K562 (cell line): ENCODE data around the gene RTF1. TPM values are rescaled to one million over a fixed set of nuclear protein-coding genes. Genes with fewer than 3 reads are reported as not detected.

Experiments
- ATAC-seq: fragments of 200-7000 bp; cut with Tn5 transposase; 3 replicates; pipeline ENCODE4 v1.9.1; 2020; ENCODE audit warnings: moderate library complexity
- BruUV-seq: library from RNA; stranded (reverse); fragments of 400-500 nt; replicated peaks from 2 replicates; lab custom pipeline; 2021; lab: Mats Ljungman, UMichigan
- CTCF ChIA-PET: fragments of 300-600 bp; formaldehyde crosslinking; extraction: SDS; loops from one replicate; lab custom pipeline; 2021; ENCODE audit warnings: low intra/inter-chr PET ratio; lab: Yijun Ruan, JAX
- POLR2A ChIA-PET: fragments of 300-600, 350-650 bp; sonication (Branson Sonifier 250); formaldehyde crosslinking; extraction: SDS; loops from one replicate; lab custom pipeline; 2021; ENCODE audit warnings: antibody characterized with exemption, inconsistent platforms; lab: Yijun Ruan, JAX
- DNase-seq, 4 experiments: peaks; one replicate each; pipeline versions ENCODE4 v3.0.0 to v3.0.0-alpha.2; 2011 to 2018; ENCODE audit warnings: low spot score in 3 of 4, mixed read lengths in 3 of 4; ENCODE audit errors: extremely low read depth in 1 of 4
- FAIRE-seq: peaks from 2 replicates; lab custom pipeline; 2011; peaks lifted over from hg19 to GRCh38; lab: Jason Lieb, UNC
- H2AFZ ChIP-seq: 2 replicates; pipeline ENCODE4 v1.6.0; 2011; ENCODE audit warnings: low read depth, low read length, control low read depth, inconsistent platforms
- H3K27ac ChIP-seq: fragments of 200-600 bp; 3 replicates; pipeline ENCODE4 v1.8.0; 2011; ENCODE audit warnings: low read depth, mild to moderate bottlenecking, control low read depth, inconsistent platforms, low read length, moderate library complexity, mixed read lengths; ENCODE audit errors: extremely low read depth
- H3K27me3 ChIP-seq, 2 experiments: fragments of 300-600 bp in 1 of 2; 2 replicates in 1 of 2; 3 replicates in 1 of 2; pipeline versions ENCODE4 v1.6.0 to v1.8.0; 2011; ENCODE audit warnings: inconsistent platforms in 2 of 2, low read length in 2 of 2, mild to moderate bottlenecking in 1 of 2, mixed read lengths in 1 of 2, moderate library complexity in 1 of 2; ENCODE audit not compliant: control insufficient read depth in 2 of 2, insufficient read depth in 2 of 2
- H3K36me3 ChIP-seq: fragments of 300-600 bp; 3 replicates; pipeline ENCODE4 v1.8.0; 2011; ENCODE audit warnings: mild to moderate bottlenecking, low read length, inconsistent platforms; ENCODE audit not compliant: control insufficient read depth, insufficient read depth
- H3K4me1 ChIP-seq, 2 experiments: fragments of 200-600 bp in 1 of 2; replicated peaks in 1 of 2; 2 replicates in 1 of 2; 3 replicates in 1 of 2; pipeline versions ENCODE4 v1.5.1 to v1.8.0; 2011; ENCODE audit warnings: inconsistent platforms in 2 of 2, low read length in 2 of 2, mild to moderate bottlenecking in 1 of 2, mixed read lengths in 1 of 2, moderate library complexity in 1 of 2; ENCODE audit not compliant: control insufficient read depth in 2 of 2, insufficient read depth in 2 of 2
- H3K4me2 ChIP-seq: 2 replicates; pipeline ENCODE4 v1.6.1; 2011; ENCODE audit warnings: low read length, control low read depth, inconsistent platforms, mixed read lengths; ENCODE audit not compliant: insufficient read depth
- H3K4me3 ChIP-seq: fragments of 200-600 bp; sonication (generic), shearing (Covaris generic); 2 replicates; pipeline ENCODE4 v1.5.1; 2016; ENCODE audit warnings: control low read depth, inconsistent platforms
- H3K79me2 ChIP-seq: fragments of 200-600 bp; 3 replicates; pipeline ENCODE4 v1.8.0; 2011; ENCODE audit warnings: low read length, inconsistent platforms; ENCODE audit not compliant: control insufficient read depth, insufficient read depth
- H3K9ac ChIP-seq, 2 experiments: 2 replicates each; pipeline versions ENCODE4 v1.6.0 to v1.6.1; 2011; ENCODE audit warnings: low read depth in 2 of 2, low read length in 2 of 2, control low read depth in 1 of 2, inconsistent platforms in 1 of 2, mild to moderate bottlenecking in 1 of 2, mixed read lengths in 1 of 2; ENCODE audit not compliant: insufficient read depth in 1 of 2
- H3K9me1 ChIP-seq: one replicate; pipeline ENCODE4 v1.6.0; 2011; ENCODE audit warnings: inconsistent platforms, mild to moderate bottlenecking, low read length, moderate library complexity; ENCODE audit not compliant: control insufficient read depth, insufficient read depth
- H3K9me3 ChIP-seq: replicated peaks from 2 replicates; pipeline ENCODE4 v1.5.1; 2011; ENCODE audit warnings: low read depth, low read length, inconsistent platforms; ENCODE audit not compliant: control insufficient read depth, insufficient read depth
- H4K20me1 ChIP-seq: replicated peaks from 2 replicates; pipeline ENCODE4 v1.6.1; 2011; ENCODE audit warnings: low read length, inconsistent platforms, mixed read lengths; ENCODE audit not compliant: control insufficient read depth, insufficient read depth
- HNRNPUL1 ChIP-seq: fragments of 200-400 bp; formaldehyde crosslinking; IDR thresholded peaks from 2 replicates; pipeline ENCODE4 v1.6.1; 2017; ENCODE audit warnings: low read length
- ILF3 ChIP-seq: fragments of 450-650 bp; IDR thresholded peaks from 2 replicates; pipeline ENCODE4 v1.6.1; 2018; ENCODE audit warnings: antibody characterized with exemption, mild to moderate bottlenecking, moderate library complexity, borderline replicate concordance
- MYNN ChIP-seq, 2 experiments: sonication (generic); formaldehyde crosslinking in 1 of 2; IDR thresholded peaks; 2 replicates each; pipeline versions ENCODE4 v1.5.0 to v1.6.1; 2016 to 2020; ENCODE audit warnings: antibody characterized with exemption in 1 of 2, missing genetic modification reagents in 1 of 2
- NR0B1 ChIP-seq: fragments of 450-650 bp; IDR thresholded peaks from one replicate; pipeline ENCODE4 v1.6.1; 2018; ENCODE audit warnings: mild to moderate bottlenecking, moderate library complexity; ENCODE audit not compliant: partially characterized antibody
- POLR2AphosphoS2 ChIP-seq: IDR thresholded peaks from 2 replicates; pipeline ENCODE4 v1.6.1; 2012; ENCODE audit warnings: low read length, improper control_type of control experiment
- RBM22 ChIP-seq: fragments of 200-400 bp; formaldehyde crosslinking; IDR thresholded peaks from 2 replicates; pipeline ENCODE4 v1.6.1; 2018; ENCODE audit warnings: low read length, low read depth; ENCODE audit not compliant: poor library complexity, severe bottlenecking
- SRSF1 ChIP-seq: fragments of 200-400 bp; formaldehyde crosslinking; IDR thresholded peaks from 2 replicates; pipeline ENCODE4 v1.6.1; 2017; ENCODE audit warnings: mild to moderate bottlenecking, low read depth, low read length, moderate library complexity
- ZC3H4 ChIP-seq: sonication (generic); formaldehyde crosslinking; IDR thresholded peaks from 2 replicates; pipeline ENCODE4 v1.9.0; 2021; ENCODE audit warnings: missing genetic modification reagents, borderline replicate concordance
- ZFP1 ChIP-seq: fragments of 450-650 bp; formaldehyde crosslinking; IDR thresholded peaks from 2 replicates; pipeline ENCODE4 v1.4.0; 2020; ENCODE audit warnings: mild to moderate bottlenecking, mixed read lengths
- ZNF146 ChIP-seq: IDR thresholded peaks from one replicate; pipeline ENCODE4 v1.6.1; 2018; ENCODE audit warnings: missing compliant biosample characterization; ENCODE audit not compliant: unreplicated experiment
- ZNF431 ChIP-seq: sonication (generic); formaldehyde crosslinking; IDR thresholded peaks from 2 replicates; pipeline ENCODE4 v1.8.0; 2022; ENCODE audit warnings: mild to moderate bottlenecking, missing genetic modification reagents
- ZNF551 ChIP-seq: fragments of 250-450 bp; sonication (Bioruptor Pico); IDR thresholded peaks from 2 replicates; pipeline ENCODE4 v1.5.0; 2021; ENCODE audit warnings: mild to moderate bottlenecking, moderate library complexity
- ZNF695 ChIP-seq: fragments of 450-650 bp; formaldehyde crosslinking; IDR thresholded peaks from 2 replicates; pipeline ENCODE4 v1.4.0; 2020; ENCODE audit warnings: mild to moderate bottlenecking, moderate library complexity
- ZSCAN32 ChIP-seq: fragments of 450-650 bp; formaldehyde crosslinking; IDR thresholded peaks from 2 replicates; pipeline ENCODE4 v1.4.0; 2020; ENCODE audit warnings: mild to moderate bottlenecking, moderate library complexity
- WGBS: fragments of 100-300 bp; shearing (Covaris generic); methylation state at CpG from one replicate; pipeline ENCODE4 v1.1.6; 2016; ENCODE audit warnings: low coverage, mixed read lengths; ENCODE audit not compliant: insufficient coverage; ENCODE audit errors: missing lambda C conversion rate; 5-methylcytosine and 5-hydroxymethylcytosine counted together
- in situ Hi-C: fragments of 300-500 bp; cut with MboI; formaldehyde crosslinking; loops from 4 replicates; pipeline ENCODE4 v1.15.0; 2018; ENCODE audit warnings: inconsistent platforms, mixed read lengths
- intact Hi-C: fragments of 100-400 bp; cut with micrococcal nuclease; formaldehyde crosslinking; loops from 2 replicates; pipeline ENCODE4 v1.14.2; 2022
- polyA plus RNA-seq, 8 experiments: library from polyadenylated mRNA; depleted of rRNA in 4 of 8; stranded (reverse) in 5 of 8; unstranded in 3 of 8; fragments of >200 nt; fragmentation: Nextera tagmentation in 2 of 8; fragmentation: Illumina TruSeq in 1 of 8; extraction: Ambion mirVana in 2 of 8; extraction: Trizol in 1 of 8; gene quantifications; 2 replicates each; pipeline versions ENCODE4 v1.2.1 to v1.2.3, GENCODE V29; 2011 to 2014; ENCODE audit warnings: inconsistent platforms in 1 of 8, missing spikeins in 1 of 8
- total RNA-seq, 7 experiments: library from RNA; depleted of rRNA in 6 of 7; stranded (reverse); fragments of >200 nt in 6 of 7; fragmentation: Illumina TruSeq in 2 of 7; extraction: Trizol in 2 of 7; gene quantifications; 2 replicates each; pipeline versions ENCODE4 v1.2.1 to v1.2.3, GENCODE V29; 2011 to 2021; ENCODE audit warnings: low replicate concordance in 1 of 7

RTF1 gene
- total and polyA plus RNA-seq, 9 of the 15 experiments (the other 6 are each of a cell fraction or from before 2014, with no cell fraction given) = 7.6 to 69.5 (median 31.5) TPM

GRCh38 chr15:41510728-41511127, 93.8 kb downstream of the RTF1 start:
- H3K9me3 ChIP-seq = no peaks in the 10 kb centered on the region
- intact Hi-C loops (no loop called here), in situ Hi-C loops (no loop called here)
- ATAC-seq (no peak), DNase-seq (no peak), FAIRE-seq (no peak)
- H3K4me3 ChIP-seq = no peak overlapping the region
- no peak overlapping the region for H3K9ac ChIP-seq
- BruUV-seq = no TSS peak
- CTCF ChIA-PET = no interaction called here
- H3K9me1 ChIP-seq = peaks cover 3% of the 10 kb centered on the region
- POLR2A ChIA-PET = interaction anchor here (1.0 to 1.6 kb wide), 3 partner anchors 12 to 45 kb away, joined by 3 to 5 read pairs (median 4); no protein-coding TSS in a partner anchor
- no peaks in the 10 kb centered on the region for H3K36me3 ChIP-seq
- no peaks in the 10 kb centered on the region; the same call in 2 of the 3 replicates for H3K79me2 ChIP-seq
- H3K27me3 ChIP-seq = no peaks in the 10 kb centered on the region
- H3K4me2 ChIP-seq = no peak overlapping the region
- no peak for TF ChIP-seq MYNN (IDR thresholded peaks at IDR 0.05)
- TF ChIP-seq MYNN (CRISPR knock-in tag; IDR thresholded peaks at IDR 0.05) = no peak
- TF ChIP-seq ZSCAN32 (CRISPR knock-in tag) = no peak
- TF ChIP-seq ILF3 = no peak
- no peak for TF ChIP-seq HNRNPUL1
- TF ChIP-seq SRSF1 = no peak
- TF ChIP-seq ZNF695 (CRISPR knock-in tag) = no peak
- no peak for TF ChIP-seq ZFP1 (CRISPR knock-in tag)
- no peak for TF ChIP-seq RBM22
- no peak for TF ChIP-seq NR0B1
- TF ChIP-seq ZNF551 = no peak
- TF ChIP-seq ZC3H4 (CRISPR knock-in tag) = no peak
- TF ChIP-seq POLR2AphosphoS2 = no peak
- TF ChIP-seq ZNF146 = no peak
- no peak for TF ChIP-seq ZNF431
- no peak overlapping the region for H3K27ac ChIP-seq
- H2AFZ ChIP-seq = no peak overlapping the region
- 67% methylated on average over 5 of the region's 7 CpGs for WGBS
- H3K4me1 ChIP-seq = peaks cover 9 to 30% of the 10 kb centered on the region in 2 experiments; a peak in 4 of 5 replicates
- H4K20me1 ChIP-seq = no peaks in the 10 kb centered on the region
